SU-DHL-6 (cell line): ENCODE data around the gene HNRNPUL1.

Source experiments
- EZH2phosphoT487 ChIP-seq: fragments of 200-600 bp; sonication (generic), shearing (Covaris generic); conservative IDR thresholded peaks from 2 replicates; pipeline ENCODE4 v1.6.1; 2018; ENCODE audit warnings: mild to moderate bottlenecking, antibody characterized with exemption, low read length, moderate library complexity, mixed read lengths
- TF ChIP-seq, protein P1 (sequence below): fragments of 200-600 bp; sonication (generic); IDR thresholded peaks from one replicate; pipeline ENCODE4 v1.5.1; 2017; ENCODE audit warnings: antibody characterized with exemption, mild to moderate bottlenecking, low read length, moderate library complexity; ENCODE audit not compliant: insufficient read depth, poor library complexity, severe bottlenecking

DNA sequence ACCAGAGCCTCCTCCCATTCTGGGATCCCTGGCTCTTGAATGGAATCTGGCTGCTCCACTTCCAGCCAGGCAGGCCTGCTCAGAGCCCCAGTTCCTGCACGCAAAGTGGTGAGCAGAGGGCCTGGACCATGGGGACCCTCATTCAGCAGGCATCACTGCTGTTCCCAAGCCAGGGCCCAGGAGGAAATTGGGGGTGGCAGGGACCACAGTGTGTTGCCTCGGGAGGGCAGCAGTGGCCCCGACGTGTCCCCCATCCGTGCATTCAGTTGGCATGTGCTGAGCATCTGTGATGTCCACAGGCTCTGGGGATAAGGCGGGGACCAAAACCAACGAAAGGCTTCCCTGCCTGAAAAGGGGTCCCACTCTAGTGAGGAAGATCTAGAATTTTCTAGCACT lies 57.0 kb downstream of the HNRNPUL1 start:
- TF ChIP-seq, protein P1, sequence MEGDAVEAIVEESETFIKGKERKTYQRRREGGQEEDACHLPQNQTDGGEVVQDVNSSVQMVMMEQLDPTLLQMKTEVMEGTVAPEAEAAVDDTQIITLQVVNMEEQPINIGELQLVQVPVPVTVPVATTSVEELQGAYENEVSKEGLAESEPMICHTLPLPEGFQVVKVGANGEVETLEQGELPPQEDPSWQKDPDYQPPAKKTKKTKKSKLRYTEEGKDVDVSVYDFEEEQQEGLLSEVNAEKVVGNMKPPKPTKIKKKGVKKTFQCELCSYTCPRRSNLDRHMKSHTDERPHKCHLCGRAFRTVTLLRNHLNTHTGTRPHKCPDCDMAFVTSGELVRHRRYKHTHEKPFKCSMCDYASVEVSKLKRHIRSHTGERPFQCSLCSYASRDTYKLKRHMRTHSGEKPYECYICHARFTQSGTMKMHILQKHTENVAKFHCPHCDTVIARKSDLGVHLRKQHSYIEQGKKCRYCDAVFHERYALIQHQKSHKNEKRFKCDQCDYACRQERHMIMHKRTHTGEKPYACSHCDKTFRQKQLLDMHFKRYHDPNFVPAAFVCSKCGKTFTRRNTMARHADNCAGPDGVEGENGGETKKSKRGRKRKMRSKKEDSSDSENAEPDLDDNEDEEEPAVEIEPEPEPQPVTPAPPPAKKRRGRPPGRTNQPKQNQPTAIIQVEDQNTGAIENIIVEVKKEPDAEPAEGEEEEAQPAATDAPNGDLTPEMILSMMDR, result no peak
- no peak for TF ChIP-seq EZH2phosphoT487
